DMS79 (cell line): ENCODE results near the gene RANGAP1.

Experiments
- DNase-seq: peaks from one replicate; lab custom pipeline; 2025; lab: John Stamatoyannopoulos, UW

The RANGAP1 gene

DNA sequence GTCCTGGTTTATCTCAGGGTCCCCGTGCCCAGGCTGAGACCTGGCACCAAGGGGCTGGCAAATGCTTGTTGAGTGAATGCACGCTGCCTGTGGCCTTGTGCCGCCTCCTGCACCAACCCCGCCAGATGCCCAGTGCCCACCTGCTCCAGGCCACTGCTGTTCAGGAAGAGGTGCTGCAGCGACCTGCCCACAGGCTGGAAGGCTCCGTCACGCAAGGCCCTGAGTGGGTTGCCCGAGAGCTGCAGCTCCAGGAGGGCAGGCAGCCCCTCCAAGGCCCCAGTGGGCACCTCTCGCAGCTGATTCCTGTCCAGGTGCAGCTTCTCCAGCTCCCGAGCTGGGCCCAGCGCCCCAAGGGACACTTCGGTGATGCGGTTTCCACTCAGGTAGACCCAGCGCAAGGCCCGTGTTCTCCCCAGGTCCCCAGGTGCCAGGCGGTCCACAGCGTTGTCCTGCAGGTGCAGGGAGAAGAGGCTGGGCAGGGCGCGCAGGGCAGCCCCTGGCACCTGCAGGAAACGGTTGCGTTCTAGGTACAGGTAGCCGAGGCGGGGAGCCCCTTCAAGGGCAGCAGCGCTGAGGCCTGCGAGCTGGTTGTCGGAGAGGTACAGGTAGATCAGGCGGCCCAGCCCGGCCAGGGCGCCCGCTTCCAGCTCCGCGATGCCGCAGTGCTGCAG lies 48.8 kb downstream of the RANGAP1 start:
- DNase-seq, result peak; percentile 29

DNA sequence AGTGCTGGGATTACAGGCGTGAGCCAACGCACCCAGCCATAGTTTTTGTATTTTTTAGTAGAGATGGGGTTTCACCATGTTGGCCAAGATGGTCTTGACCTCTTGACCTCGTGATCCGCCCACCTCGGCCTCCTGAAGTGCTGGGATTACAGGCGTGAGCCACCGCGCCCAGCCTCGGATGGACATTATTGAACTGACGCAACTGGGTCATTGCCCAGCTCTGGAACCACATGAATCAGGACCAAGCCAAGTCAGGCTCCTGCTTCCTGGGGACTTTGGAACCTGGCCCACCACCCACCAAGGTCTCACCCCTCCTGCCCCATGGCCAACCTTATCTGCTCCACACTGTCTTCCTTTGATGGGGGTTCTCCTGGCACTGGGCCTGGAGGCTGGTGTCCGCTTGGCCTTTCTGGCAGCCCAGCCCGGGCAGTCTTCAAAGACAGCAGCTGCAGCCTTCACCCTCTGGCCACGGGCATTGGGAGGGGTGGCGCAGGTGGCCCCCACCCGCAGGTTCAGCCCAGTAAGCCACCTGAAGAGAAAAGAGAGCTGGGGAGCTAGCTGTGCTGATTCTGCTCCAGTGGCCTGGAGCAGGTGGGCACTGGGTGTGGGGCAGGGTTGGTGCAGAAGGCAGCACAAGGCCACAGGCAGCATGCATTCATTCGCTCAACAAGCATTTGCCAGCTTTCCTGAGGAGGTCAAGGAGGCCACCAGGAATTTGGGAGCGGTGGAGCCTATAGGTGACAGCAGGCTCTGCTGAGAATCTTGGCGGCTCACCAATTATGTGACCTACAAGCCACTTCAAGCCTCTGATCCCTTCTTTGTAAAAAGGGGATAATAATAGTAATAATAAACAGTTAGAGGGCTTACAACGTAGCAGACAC lies 50.9 kb downstream of the RANGAP1 start:
- no peak for DNase-seq

- DNase-seq, result no peak
Measured at GRCh38 chr22:41231369-41231768, 54.6 kb downstream of the RANGAP1 start.

- no peak for DNase-seq
Measured at GRCh38 chr22:41230401-41230785, 55.6 kb downstream of the RANGAP1 start.

DNA sequence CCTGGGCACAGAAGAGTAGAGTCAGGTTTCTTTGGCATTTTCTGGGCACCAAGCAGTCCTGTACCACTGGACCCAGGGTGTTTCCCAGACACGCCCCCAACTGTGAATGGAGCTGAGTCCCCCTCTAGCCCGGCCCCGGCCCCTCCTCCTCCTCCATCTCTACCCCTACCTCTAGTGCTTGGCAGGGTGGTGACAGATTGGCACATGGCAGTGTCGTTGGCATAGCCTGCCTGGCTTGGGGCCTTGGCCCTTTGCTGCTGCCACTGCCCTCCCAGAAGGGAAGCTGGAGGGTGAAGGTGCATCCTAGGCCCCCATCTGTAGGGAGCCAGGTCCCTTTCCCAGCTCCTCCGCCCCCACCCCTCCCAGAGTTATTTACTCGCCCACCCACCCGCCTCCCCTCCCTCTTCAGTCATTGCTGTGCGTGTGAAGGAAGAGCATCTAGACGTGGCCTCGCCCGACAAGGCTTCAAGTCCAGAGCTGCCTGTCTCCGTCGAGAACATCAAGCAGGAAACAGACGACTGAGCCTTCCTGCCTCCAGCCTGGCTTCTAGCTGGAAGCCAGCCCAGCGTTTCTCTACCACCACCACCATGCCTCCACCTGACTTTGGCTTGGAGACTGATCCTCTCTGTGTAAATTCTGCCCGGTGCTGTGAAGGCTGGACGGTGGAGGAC lies 56.1 kb downstream of the RANGAP1 start:
- DNase-seq, result no peak

GRCh38 chr22:41229215-41229614 lies 56.8 kb downstream of the RANGAP1 start:
- no peak for DNase-seq

GRCh38 chr22:41226723-41227655 lies 59.0 kb downstream of the RANGAP1 start:
- no peak for DNase-seq

- DNase-seq, result no peak
Measured at GRCh38 chr22:41223535-41223934, 62.5 kb downstream of the RANGAP1 start.

- DNase-seq, result no peak
Measured at GRCh38 chr22:41222846-41223507, 63.0 kb downstream of the RANGAP1 start.

- peak; percentile 81 for DNase-seq
Measured at GRCh38 chr22:41217553-41218157, 68.3 kb downstream of the RANGAP1 start.

- DNase-seq, result no peak
Measured at GRCh38 chr22:41216984-41217383, 69.0 kb downstream of the RANGAP1 start.

- no peak for DNase-seq
Measured at GRCh38 chr22:41215926-41216325, 70.1 kb downstream of the RANGAP1 start.

GRCh38 chr22:41215409-41215808 lies 70.6 kb downstream of the RANGAP1 start:
- DNase-seq, result no peak

DNA sequence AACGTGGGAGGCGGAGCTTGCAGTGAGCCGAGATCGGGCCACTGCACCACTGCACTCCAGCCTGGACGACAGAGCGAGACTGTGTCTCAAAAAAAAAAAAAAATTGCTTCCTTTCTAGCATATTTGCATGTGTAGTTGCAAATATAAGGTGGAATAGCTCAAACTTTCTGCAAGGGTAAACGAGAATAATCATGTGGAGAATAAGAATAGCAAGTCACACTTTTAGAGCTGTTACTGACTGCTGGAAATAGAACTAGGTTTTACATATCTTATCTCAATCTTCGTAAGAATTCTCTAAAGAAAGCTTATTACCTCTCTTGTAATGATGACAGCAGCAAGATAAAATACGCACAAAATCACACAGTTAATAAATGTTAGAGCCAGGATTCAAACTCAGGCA lies 79.3 kb downstream of the RANGAP1 start:
- DNase-seq, result no peak

- DNase-seq, result peak; percentile 88
Measured at GRCh38 chr22:41204992-41205900, 80.7 kb downstream of the RANGAP1 start, which contains the start of gene L3MBTL2. L3MBTL2 (plus strand) TSS chr22:41205312; CDS start chr22:41205363, 51 bp downstream.

- no peak for DNase-seq
Measured at GRCh38 chr22:41204066-41204465, 81.9 kb downstream of the RANGAP1 start.

GRCh38 chr22:41203118-41203517 lies 82.9 kb downstream of the RANGAP1 start:
- DNase-seq, result no peak

GRCh38 chr22:41201141-41201540 lies 84.8 kb downstream of the RANGAP1 start:
- no peak for DNase-seq

GRCh38 chr22:41198027-41198580 lies 87.9 kb downstream of the RANGAP1 start:
- peak; percentile 1 for DNase-seq
